K562 (cell line): Measurements from ENCODE around the gene SHISA7. TPM values are rescaled to one million over a fixed set of nuclear protein-coding genes. Genes with fewer than 3 reads are reported as not detected.

ENCODE experiments used
- CREB1 ChIP-seq, 2 experiments: sonication (generic) in 1 of 2; formaldehyde crosslinking in 1 of 2; IDR thresholded peaks; 2 replicates each; pipeline versions ENCODE4 v1.6.1 to v1.8.0; 2012 to 2022; ENCODE audit warnings: inconsistent platforms in 1 of 2, mild to moderate bottlenecking in 1 of 2, missing genetic modification reagents in 1 of 2, moderate library complexity in 1 of 2
- KLF10 ChIP-seq: fragments of 250-450 bp; sonication (Bioruptor Pico); IDR thresholded peaks from 2 replicates; pipeline ENCODE4 v1.6.1; 2021; ENCODE audit warnings: matching md5 sums
- MTA2 ChIP-seq: fragments of 450-650 bp; IDR thresholded peaks from 2 replicates; pipeline ENCODE4 v1.6.1; 2016; ENCODE audit warnings: low read depth
- POLR2AphosphoS2 ChIP-seq: IDR thresholded peaks from 2 replicates; pipeline ENCODE4 v1.6.1; 2012; ENCODE audit warnings: low read length, improper control_type of control experiment
- PTTG1 ChIP-seq: fragments of 450-650 bp; IDR thresholded peaks from 2 replicates; pipeline ENCODE4 v1.6.1; 2016; ENCODE audit warnings: low read depth, mild to moderate bottlenecking, missing genetic modification characterization, missing compliant biosample characterization
- STAG1 ChIP-seq: sonication (generic); formaldehyde crosslinking; IDR thresholded peaks from 2 replicates; pipeline ENCODE4 v1.5.0; 2020; ENCODE audit warnings: missing genetic modification reagents, borderline replicate concordance
- polyA plus RNA-seq, 8 experiments: library from polyadenylated mRNA; depleted of rRNA in 4 of 8; stranded (reverse) in 5 of 8; unstranded in 3 of 8; fragments of >200 nt; fragmentation: Nextera tagmentation in 2 of 8; fragmentation: Illumina TruSeq in 1 of 8; extraction: Ambion mirVana in 2 of 8; extraction: Trizol in 1 of 8; gene quantifications; 2 replicates each; pipeline versions ENCODE4 v1.2.1 to v1.2.3, GENCODE V29; 2011 to 2014; ENCODE audit warnings: inconsistent platforms in 1 of 8, missing spikeins in 1 of 8
- total RNA-seq, 7 experiments: library from RNA; depleted of rRNA in 6 of 7; stranded (reverse); fragments of >200 nt in 6 of 7; fragmentation: Illumina TruSeq in 2 of 7; extraction: Trizol in 2 of 7; gene quantifications; 2 replicates each; pipeline versions ENCODE4 v1.2.1 to v1.2.3, GENCODE V29; 2011 to 2021; ENCODE audit warnings: low replicate concordance in 1 of 7
- TF ChIP-seq, protein P1 (sequence below): fragments of 450-650 bp; IDR thresholded peaks from 2 replicates; pipeline ENCODE4 v1.7.1; 2018; ENCODE audit warnings: mild to moderate bottlenecking, low read depth; ENCODE audit not compliant: partially characterized antibody
- TF ChIP-seq, protein P2 (sequence below): fragments of 450-650 bp; formaldehyde crosslinking; IDR thresholded peaks from 2 replicates; pipeline ENCODE4 v1.4.0; 2020; ENCODE audit warnings: mild to moderate bottlenecking
- TF ChIP-seq, protein P3 (sequence below): fragments of 200-600 bp; sonication (generic); IDR thresholded peaks from one replicate; pipeline ENCODE4 v1.6.1; 2012; ENCODE audit warnings: mild to moderate bottlenecking, low read depth, low read length, inconsistent platforms
- TF ChIP-seq, protein P4 (sequence below): fragments of 450-650 bp; conservative IDR thresholded peaks from 2 replicates; pipeline ENCODE4 v1.6.1; 2016; ENCODE audit warnings: missing genetic modification characterization, low read depth, mild to moderate bottlenecking, missing compliant biosample characterization, moderate library complexity

SHISA7 gene
- total and polyA plus RNA-seq, 9 of the 15 experiments (the other 6 are each of a cell fraction or from before 2014, with no cell fraction given) = 0.01 to 0.40 (median 0.07) TPM

DNA sequence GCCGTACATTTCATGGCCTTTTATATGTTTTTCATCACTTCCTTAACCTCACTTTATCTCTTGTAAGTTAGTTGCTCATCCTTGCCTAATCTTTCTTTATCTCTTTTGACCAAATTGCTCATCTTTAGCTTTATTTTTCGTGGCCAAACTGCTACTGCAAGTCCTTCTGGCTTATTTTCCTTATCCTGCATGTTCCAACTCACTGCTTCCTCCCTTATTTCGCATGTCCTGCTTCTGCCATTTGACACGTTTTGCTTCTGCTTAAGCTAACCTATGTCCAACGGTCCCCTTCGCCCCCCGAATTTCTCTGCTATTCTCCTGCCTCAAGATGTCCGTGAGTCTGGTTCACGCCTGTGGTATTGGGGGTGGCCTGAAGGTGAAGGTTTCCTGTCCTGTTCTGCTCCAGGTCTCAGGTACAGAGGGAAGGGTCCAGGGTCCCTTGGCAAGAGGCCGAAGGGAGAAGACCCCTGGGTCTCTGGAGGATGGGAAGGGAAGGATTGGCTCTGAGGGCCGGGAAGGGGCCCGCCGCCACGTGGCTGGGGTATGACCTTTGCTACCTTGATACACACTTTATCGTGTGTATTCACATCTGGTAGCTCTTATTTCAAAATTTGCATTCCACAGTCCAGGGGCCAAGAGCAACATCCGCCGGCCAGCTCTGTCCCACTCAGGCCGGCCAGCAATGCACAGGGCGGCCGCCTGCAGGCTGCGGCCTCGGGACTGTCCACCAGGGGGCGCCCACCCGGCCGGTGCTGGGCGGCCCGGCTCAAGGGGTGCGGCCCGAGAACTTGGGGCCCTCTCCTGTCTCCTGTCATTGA is 24.3 kb upstream of the SHISA7 start (continued):
- TF ChIP-seq, protein P1, sequence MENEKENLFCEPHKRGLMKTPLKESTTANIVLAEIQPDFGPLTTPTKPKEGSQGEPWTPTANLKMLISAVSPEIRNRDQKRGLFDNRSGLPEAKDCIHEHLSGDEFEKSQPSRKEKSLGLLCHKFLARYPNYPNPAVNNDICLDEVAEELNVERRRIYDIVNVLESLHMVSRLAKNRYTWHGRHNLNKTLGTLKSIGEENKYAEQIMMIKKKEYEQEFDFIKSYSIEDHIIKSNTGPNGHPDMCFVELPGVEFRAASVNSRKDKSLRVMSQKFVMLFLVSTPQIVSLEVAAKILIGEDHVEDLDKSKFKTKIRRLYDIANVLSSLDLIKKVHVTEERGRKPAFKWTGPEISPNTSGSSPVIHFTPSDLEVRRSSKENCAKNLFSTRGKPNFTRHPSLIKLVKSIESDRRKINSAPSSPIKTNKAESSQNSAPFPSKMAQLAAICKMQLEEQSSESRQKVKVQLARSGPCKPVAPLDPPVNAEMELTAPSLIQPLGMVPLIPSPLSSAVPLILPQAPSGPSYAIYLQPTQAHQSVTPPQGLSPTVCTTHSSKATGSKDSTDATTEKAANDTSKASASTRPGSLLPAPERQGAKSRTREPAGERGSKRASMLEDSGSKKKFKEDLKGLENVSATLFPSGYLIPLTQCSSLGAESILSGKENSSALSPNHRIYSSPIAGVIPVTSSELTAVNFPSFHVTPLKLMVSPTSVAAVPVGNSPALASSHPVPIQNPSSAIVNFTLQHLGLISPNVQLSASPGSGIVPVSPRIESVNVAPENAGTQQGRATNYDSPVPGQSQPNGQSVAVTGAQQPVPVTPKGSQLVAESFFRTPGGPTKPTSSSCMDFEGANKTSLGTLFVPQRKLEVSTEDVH = no peak
- TF ChIP-seq PTTG1 (tag) (no peak), KLF10 (CRISPR knock-in tag) (no peak), STAG1 (CRISPR knock-in tag) (no peak), CREB1 (IDR thresholded peaks at IDR 0.05) (no peak), CREB1 (CRISPR knock-in tag; IDR thresholded peaks at IDR 0.05) (no peak), POLR2AphosphoS2 (no peak), MTA2 (peak; percentile 81)
- TF ChIP-seq, protein P2, sequence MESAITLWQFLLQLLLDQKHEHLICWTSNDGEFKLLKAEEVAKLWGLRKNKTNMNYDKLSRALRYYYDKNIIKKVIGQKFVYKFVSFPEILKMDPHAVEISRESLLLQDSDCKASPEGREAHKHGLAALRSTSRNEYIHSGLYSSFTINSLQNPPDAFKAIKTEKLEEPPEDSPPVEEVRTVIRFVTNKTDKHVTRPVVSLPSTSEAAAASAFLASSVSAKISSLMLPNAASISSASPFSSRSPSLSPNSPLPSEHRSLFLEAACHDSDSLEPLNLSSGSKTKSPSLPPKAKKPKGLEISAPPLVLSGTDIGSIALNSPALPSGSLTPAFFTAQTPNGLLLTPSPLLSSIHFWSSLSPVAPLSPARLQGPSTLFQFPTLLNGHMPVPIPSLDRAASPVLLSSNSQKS (CRISPR knock-in tag) = no peak
- TF ChIP-seq, protein P3, sequence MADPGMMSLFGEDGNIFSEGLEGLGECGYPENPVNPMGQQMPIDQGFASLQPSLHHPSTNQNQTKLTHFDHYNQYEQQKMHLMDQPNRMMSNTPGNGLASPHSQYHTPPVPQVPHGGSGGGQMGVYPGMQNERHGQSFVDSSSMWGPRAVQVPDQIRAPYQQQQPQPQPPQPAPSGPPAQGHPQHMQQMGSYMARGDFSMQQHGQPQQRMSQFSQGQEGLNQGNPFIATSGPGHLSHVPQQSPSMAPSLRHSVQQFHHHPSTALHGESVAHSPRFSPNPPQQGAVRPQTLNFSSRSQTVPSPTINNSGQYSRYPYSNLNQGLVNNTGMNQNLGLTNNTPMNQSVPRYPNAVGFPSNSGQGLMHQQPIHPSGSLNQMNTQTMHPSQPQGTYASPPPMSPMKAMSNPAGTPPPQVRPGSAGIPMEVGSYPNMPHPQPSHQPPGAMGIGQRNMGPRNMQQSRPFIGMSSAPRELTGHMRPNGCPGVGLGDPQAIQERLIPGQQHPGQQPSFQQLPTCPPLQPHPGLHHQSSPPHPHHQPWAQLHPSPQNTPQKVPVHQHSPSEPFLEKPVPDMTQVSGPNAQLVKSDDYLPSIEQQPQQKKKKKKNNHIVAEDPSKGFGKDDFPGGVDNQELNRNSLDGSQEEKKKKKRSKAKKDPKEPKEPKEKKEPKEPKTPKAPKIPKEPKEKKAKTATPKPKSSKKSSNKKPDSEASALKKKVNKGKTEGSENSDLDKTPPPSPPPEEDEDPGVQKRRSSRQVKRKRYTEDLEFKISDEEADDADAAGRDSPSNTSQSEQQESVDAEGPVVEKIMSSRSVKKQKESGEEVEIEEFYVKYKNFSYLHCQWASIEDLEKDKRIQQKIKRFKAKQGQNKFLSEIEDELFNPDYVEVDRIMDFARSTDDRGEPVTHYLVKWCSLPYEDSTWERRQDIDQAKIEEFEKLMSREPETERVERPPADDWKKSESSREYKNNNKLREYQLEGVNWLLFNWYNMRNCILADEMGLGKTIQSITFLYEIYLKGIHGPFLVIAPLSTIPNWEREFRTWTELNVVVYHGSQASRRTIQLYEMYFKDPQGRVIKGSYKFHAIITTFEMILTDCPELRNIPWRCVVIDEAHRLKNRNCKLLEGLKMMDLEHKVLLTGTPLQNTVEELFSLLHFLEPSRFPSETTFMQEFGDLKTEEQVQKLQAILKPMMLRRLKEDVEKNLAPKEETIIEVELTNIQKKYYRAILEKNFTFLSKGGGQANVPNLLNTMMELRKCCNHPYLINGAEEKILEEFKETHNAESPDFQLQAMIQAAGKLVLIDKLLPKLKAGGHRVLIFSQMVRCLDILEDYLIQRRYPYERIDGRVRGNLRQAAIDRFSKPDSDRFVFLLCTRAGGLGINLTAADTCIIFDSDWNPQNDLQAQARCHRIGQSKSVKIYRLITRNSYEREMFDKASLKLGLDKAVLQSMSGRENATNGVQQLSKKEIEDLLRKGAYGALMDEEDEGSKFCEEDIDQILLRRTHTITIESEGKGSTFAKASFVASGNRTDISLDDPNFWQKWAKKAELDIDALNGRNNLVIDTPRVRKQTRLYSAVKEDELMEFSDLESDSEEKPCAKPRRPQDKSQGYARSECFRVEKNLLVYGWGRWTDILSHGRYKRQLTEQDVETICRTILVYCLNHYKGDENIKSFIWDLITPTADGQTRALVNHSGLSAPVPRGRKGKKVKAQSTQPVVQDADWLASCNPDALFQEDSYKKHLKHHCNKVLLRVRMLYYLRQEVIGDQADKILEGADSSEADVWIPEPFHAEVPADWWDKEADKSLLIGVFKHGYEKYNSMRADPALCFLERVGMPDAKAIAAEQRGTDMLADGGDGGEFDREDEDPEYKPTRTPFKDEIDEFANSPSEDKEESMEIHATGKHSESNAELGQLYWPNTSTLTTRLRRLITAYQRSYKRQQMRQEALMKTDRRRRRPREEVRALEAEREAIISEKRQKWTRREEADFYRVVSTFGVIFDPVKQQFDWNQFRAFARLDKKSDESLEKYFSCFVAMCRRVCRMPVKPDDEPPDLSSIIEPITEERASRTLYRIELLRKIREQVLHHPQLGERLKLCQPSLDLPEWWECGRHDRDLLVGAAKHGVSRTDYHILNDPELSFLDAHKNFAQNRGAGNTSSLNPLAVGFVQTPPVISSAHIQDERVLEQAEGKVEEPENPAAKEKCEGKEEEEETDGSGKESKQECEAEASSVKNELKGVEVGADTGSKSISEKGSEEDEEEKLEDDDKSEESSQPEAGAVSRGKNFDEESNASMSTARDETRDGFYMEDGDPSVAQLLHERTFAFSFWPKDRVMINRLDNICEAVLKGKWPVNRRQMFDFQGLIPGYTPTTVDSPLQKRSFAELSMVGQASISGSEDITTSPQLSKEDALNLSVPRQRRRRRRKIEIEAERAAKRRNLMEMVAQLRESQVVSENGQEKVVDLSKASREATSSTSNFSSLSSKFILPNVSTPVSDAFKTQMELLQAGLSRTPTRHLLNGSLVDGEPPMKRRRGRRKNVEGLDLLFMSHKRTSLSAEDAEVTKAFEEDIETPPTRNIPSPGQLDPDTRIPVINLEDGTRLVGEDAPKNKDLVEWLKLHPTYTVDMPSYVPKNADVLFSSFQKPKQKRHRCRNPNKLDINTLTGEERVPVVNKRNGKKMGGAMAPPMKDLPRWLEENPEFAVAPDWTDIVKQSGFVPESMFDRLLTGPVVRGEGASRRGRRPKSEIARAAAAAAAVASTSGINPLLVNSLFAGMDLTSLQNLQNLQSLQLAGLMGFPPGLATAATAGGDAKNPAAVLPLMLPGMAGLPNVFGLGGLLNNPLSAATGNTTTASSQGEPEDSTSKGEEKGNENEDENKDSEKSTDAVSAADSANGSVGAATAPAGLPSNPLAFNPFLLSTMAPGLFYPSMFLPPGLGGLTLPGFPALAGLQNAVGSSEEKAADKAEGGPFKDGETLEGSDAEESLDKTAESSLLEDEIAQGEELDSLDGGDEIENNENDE = no peak
- TF ChIP-seq, protein P4, sequence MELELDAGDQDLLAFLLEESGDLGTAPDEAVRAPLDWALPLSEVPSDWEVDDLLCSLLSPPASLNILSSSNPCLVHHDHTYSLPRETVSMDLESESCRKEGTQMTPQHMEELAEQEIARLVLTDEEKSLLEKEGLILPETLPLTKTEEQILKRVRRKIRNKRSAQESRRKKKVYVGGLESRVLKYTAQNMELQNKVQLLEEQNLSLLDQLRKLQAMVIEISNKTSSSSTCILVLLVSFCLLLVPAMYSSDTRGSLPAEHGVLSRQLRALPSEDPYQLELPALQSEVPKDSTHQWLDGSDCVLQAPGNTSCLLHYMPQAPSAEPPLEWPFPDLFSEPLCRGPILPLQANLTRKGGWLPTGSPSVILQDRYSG (tag) = no peak
